NOMO-1 (cell line): Measurements from ENCODE around the gene ABLIM2.
"Not testable (repeated sequence)": the region's sequence is repeated elsewhere in the genome, so short reads cannot be mapped to it uniquely, and the experiment has no call there.

Experiments
- DNase-seq, 2 experiments: peaks; one replicate each; lab custom pipeline; 2025; ENCODE audit not compliant: unreplicated experiment in 2 of 2; lab: John Stamatoyannopoulos, UW

ABLIM2 gene

GRCh38 chr4:8142556-8142955 is 16.1 kb downstream of the ABLIM2 start:
- no peak for DNase-seq

GRCh38 chr4:8141935-8142334 is 16.7 kb downstream of the ABLIM2 start:
- no peak for DNase-seq

GRCh38 chr4:8140915-8141314 is 17.7 kb downstream of the ABLIM2 start:
- DNase-seq, result no peak

- not testable (repeated sequence) for DNase-seq
These were observed 18.9 kb downstream of the ABLIM2 start for GRCh38 chr4:8139726-8140125.

DNA sequence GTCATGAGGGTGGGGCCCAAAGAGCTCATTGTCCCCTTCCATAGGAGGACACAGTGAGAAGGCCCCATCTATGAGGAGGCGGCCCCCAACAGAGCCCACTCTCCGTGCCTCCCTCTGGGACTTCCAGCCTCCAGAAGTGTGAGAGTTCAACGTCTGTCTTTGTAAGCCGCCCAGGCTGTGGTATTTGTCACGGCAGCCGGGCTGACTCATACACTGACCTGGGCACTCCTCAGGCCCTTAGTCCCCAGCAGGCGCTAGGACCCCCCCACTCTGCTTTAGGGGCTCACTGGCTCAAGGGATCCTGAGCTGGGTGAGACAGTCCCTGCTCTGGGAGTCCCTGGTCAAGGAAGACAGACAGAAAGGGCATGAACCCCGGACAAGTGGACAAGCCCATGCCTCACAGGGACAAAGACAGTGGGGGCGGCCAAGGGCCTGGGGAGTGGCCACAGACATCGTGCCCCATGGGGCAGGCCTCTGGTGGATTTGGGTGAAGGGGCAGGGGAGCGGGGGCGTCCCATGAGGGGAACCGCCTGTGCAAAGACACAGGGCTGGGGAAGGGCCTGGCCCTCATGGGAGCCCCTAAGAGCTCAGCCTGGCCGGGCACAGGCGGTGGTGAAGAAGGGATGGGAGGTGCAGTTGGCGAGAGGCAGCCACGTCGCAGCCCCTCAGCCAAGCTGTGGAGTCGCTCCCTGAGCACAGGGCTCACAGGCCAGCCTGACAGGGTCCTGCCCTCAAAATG is 21.5 kb downstream of the ABLIM2 start:
- no peak for DNase-seq

- no peak for DNase-seq
These were observed 22.1 kb downstream of the ABLIM2 start for GRCh38 chr4:8136529-8136928.

- DNase-seq, result no peak
These were observed 22.9 kb downstream of the ABLIM2 start for GRCh38 chr4:8135666-8136065.

- DNase-seq, result no peak
These were observed 24.6 kb downstream of the ABLIM2 start for GRCh38 chr4:8133897-8134563.

DNA sequence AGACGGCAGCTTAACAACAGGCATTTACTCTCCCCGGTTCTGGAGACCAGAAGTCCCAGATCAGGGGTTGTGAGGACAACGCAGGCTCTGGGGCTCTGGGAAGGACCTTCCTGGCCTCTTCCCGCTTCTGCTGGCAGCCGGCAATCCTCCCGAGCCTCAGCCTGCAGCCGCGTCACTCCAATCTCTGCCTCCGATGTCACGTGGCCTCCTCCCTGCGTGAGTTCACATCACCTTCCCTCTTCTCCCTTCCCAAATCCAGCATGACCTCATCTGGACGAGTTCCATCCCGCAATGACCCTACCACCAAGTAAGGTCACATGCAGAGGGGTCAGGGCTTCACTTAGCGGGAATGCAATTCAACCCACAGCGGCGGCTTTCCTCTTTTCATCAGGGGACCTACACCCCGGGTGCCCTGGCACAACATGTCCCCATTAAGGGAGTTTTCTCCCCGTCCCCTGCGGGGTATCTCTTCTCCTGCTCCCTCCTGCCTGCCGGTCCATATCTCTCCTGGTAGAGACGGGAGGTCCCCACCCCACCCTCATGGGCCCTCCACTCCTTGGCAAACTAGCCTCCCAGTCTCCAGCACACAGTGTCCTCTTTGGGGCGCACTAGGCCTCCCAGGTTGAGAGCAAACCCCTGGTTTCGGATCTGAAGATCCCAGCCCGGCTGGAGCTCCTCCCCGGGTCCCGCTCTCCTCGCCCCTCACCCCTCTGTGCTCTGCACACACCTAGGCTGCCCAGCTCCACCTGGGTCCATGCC is 25.5 kb downstream of the ABLIM2 start:
- no peak for DNase-seq

- no peak for DNase-seq
These were observed 26.2 kb downstream of the ABLIM2 start for GRCh38 chr4:8132400-8132799.

DNA sequence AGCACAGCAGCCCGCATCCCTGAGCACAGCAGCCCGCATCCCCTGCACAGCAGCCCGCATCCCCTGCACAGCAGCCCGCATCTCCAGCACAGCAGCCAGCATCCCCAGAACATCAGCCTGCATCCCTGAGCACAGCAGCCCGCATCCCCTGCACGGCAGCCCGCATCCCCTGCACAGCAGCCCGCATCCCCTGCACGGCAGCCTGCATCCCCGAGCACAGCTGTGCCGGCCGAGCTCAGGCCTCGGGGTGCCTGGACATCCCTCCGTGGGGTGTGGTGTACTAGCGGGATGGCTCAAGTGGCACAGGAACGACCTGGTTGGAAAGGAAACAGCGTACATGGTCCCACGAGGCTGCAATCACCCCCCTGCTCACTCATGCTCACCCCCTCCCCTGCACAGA is 26.8 kb downstream of the ABLIM2 start:
- no peak for DNase-seq

- no peak for DNase-seq
These were observed 27.4 kb downstream of the ABLIM2 start for GRCh38 chr4:8131210-8131609.

DNA sequence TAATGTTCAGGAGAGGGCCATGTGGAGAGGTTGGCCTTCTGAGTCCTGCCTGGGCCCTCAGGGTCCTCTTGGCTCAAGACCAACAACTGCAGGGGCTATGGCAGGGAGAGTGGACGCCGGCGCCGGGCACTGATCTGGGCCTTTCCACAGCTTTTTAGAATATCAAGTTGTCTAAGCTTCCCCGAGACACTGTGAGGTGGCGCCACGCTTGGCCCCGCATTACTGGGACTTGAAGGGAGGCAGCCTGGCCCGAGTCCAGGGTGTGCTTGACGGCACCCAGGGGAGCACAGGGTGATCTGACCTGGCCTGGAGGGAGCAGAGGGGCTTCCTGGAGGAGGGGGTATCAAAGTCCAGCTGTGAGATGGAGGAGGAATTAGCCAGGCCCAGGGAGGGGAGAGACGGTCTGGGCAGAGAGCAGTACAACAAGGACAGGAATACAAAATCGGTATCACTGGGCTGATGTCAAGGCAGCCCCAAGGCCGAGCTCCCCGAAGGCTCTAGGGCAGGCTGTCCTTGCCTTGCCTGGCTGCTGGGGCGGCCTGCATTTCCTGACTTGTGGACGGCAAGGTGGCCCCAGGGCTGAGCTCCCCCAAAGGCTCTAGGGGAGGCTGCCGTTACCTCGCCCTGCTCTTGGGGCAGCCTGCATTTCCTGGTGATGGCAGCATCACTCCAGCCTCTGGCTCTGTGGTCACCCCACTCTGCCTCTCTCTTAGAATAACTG is 28.1 kb downstream of the ABLIM2 start:
- no peak for DNase-seq

- DNase-seq, result no peak
These were observed 28.8 kb downstream of the ABLIM2 start for GRCh38 chr4:8129785-8130184.

DNA sequence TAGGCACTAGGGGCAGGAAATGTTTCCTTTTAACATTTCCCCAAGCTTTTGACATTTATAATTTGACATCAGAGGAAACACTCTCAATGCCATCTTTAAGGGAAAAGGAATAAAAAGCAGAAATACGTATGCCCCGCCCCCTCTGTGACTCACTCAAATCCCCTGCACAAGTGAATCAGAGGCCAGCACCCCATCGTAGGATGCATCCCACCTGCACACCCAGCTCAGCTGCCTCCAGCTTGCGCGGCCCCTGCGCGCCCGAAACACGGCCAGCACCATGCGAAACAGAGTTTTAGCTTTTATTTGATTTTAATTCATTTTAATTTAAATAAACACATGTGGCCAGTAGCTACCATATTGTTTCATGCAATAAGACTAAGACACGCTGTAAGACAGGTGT is 29.5 kb downstream of the ABLIM2 start:
- peak in 1 of 2 experiments; percentile 9 for DNase-seq

- DNase-seq, result no peak
These were observed 30.3 kb downstream of the ABLIM2 start for GRCh38 chr4:8128100-8128856.

GRCh38 chr4:8127051-8127826 is 31.4 kb downstream of the ABLIM2 start:
- DNase-seq, result no peak

GRCh38 chr4:8126523-8126922 is 32.1 kb downstream of the ABLIM2 start:
- no peak for DNase-seq

DNA sequence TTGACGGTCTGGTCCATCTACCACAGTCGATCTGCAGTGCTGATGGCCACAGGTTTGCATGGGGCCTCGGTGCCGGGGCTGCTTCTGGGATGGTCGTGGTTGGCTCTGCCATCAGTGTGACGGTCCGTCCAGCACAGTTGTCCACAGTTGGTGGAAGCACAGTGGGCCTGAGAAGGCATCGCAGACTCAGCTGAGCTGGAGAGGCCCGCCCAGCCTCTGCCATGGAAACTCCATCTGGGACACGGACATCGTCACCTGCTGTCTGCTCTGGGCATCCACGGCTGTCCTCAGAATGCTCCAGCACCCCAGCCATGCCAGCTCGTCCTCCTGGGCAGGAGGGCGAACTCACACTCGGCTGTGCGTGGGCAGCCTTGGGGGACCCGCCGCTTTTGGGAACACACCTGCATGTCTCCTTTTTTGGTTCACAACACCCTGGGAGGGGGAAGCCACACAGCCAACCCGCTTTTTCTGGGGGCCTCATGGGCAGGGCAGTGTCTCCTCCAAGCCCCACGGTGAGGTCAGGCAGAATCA is 33.0 kb downstream of the ABLIM2 start:
- no peak for DNase-seq
